ENCODE data around the gene PAK5.

GRCh38 chr20:9581509-9581908 is 257.4 kb downstream of the PAK5 start:
- TF ChIP-seq CTCF (IDR thresholded peaks at IDR 0.05) (no peak), EZH2 (IDR thresholded peaks at IDR 0.05; ENCODE audit: borderline replicate concordance, insufficient read depth, low read depth, low read length, poor library complexity, severe bottlenecking) (no peak)

Measured in B cell (primary cell).